GM20000 (cell line): Measurements from ENCODE around the gene NR1H2.

Experiments used
- DNase-seq: peaks from one replicate; pipeline ENCODE4 v3.0.0; 2012; ENCODE audit warnings: low spot score
- CTCF ChIP-seq: IDR thresholded peaks from 2 replicates; pipeline ENCODE4 v1.5.1; 2012; ENCODE audit warnings: mild to moderate bottlenecking, control low read depth; ENCODE audit errors: extremely low read depth, missing control alignments

Gene NR1H2

GRCh38 chr19:50415661-50416033 lies 39.4 kb downstream of the NR1H2 start:
- peak; percentile 97 for DNase-seq
- no peak for TF ChIP-seq CTCF

GRCh38 chr19:50416034-50416977 lies 40.0 kb downstream of the NR1H2 start:
- no peak for TF ChIP-seq CTCF
- no peak for DNase-seq

- TF ChIP-seq CTCF: no peak
- DNase-seq: no peak
These were observed 41.1 kb downstream of the NR1H2 start for GRCh38 chr19:50417111-50418081.

- DNase-seq: peak; percentile 73
- no peak for TF ChIP-seq CTCF
These were observed 42.1 kb downstream of the NR1H2 start, which contains the start of gene SPIB for GRCh38 chr19:50418176-50419021. Gene SPIB, plus strand, starts transcription at chr19:50418938. Its CDS starts 25 bp downstream, at chr19:50418963.

GRCh38 chr19:50419022-50419579 lies 42.8 kb downstream of the NR1H2 start:
- DNase-seq: no peak

More at GRCh38 chr19:50419022-50419579, 42.8 kb downstream of the NR1H2 start:
- TF ChIP-seq CTCF: no peak
